Measurements from ENCODE around the gene RAB31.

DNA sequence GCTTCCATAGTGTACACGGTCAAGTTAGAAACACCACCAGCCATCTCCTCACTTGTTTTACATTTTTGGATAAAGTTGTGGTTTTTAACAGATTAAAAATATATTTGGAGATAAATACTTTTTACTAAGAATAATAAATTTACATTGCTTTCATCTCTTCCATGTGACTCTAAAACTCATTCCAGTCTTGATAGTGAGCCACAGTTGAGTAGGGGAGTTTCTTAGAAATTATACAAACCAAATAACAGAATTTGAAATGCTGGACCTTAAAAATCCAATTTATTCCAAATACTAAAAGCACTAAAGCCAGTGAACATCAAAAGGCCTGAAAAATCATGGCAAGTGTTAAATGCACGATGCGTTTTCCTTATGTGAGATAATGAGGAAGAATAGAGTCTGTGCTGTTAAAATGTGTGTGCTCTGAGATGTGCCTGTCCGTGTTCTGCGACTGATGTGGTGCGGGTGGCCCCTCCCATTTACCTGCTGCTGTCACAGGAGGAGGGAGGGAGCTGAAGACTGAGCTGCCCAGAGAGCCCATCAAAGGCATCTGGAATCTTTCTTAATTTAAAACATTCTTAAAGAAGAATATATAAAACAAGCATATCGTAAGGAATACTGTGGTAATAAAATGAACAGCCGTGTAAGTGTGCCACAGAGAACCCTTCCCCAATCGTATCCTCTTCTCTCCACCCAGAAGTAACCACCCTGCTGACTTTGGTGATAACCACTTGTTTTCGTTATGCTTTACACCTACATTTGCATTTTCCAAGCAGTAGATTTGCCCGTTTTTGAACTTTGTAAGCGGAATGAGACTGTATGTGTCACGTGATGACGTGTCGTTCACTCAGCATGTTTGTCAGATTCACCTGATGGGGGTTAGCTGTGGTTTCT is 120.7 kb downstream of the RAB31 start:
- TF ChIP-seq, protein P1, sequence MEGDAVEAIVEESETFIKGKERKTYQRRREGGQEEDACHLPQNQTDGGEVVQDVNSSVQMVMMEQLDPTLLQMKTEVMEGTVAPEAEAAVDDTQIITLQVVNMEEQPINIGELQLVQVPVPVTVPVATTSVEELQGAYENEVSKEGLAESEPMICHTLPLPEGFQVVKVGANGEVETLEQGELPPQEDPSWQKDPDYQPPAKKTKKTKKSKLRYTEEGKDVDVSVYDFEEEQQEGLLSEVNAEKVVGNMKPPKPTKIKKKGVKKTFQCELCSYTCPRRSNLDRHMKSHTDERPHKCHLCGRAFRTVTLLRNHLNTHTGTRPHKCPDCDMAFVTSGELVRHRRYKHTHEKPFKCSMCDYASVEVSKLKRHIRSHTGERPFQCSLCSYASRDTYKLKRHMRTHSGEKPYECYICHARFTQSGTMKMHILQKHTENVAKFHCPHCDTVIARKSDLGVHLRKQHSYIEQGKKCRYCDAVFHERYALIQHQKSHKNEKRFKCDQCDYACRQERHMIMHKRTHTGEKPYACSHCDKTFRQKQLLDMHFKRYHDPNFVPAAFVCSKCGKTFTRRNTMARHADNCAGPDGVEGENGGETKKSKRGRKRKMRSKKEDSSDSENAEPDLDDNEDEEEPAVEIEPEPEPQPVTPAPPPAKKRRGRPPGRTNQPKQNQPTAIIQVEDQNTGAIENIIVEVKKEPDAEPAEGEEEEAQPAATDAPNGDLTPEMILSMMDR (IDR thresholded peaks at IDR 0.05): no peak
- TF ChIP-seq POLR2A (IDR thresholded peaks at IDR 0.05): no peak

Data from lower leg skin (tissue), 3 donors.